ENCODE measurements around the gene HOXB4.

DNA sequence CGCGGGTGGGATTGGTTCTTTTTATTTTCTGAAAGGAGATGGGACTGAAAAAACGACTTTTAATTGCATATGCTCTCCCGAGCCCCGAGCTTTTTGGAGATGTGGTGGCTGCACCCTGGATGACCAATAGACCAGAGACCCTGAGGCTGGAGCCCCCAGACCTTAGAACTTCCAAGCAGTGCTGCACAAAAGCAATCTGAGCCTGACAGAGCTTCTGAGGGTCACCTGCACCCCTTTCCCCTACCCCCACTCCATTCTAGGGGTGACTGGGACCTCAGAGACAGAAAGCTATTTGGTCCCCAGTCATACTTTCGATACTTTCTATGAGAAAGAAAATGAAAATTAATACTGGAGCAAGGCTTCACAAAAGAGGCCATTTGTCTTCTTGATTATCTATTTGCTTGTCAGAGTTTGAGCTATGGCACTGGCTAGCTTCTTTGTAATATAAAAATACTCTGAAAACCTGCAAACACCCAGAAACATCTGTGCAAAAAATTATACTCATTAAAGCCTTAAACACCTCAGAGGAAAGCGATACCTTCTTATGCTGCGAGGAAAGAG is 3.6 kb downstream of the HOXB4 start:
- TF ChIP-seq ZNF232 (CRISPR knock-in tag; IDR thresholded peaks at IDR 0.05) (no peak), SP1 (CRISPR knock-in tag; conservative IDR thresholded peaks at IDR 0.05) (no peak), JAZF1 (CRISPR knock-in tag; IDR thresholded peaks at IDR 0.05) (no peak)
- TF ChIP-seq, protein P1, sequence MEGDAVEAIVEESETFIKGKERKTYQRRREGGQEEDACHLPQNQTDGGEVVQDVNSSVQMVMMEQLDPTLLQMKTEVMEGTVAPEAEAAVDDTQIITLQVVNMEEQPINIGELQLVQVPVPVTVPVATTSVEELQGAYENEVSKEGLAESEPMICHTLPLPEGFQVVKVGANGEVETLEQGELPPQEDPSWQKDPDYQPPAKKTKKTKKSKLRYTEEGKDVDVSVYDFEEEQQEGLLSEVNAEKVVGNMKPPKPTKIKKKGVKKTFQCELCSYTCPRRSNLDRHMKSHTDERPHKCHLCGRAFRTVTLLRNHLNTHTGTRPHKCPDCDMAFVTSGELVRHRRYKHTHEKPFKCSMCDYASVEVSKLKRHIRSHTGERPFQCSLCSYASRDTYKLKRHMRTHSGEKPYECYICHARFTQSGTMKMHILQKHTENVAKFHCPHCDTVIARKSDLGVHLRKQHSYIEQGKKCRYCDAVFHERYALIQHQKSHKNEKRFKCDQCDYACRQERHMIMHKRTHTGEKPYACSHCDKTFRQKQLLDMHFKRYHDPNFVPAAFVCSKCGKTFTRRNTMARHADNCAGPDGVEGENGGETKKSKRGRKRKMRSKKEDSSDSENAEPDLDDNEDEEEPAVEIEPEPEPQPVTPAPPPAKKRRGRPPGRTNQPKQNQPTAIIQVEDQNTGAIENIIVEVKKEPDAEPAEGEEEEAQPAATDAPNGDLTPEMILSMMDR (IDR thresholded peaks at IDR 0.05), result no peak
- TF ChIP-seq, protein P2, sequence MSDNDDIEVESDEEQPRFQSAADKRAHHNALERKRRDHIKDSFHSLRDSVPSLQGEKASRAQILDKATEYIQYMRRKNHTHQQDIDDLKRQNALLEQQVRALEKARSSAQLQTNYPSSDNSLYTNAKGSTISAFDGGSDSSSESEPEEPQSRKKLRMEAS (CRISPR knock-in tag; IDR thresholded peaks at IDR 0.05), result no peak
- TF ChIP-seq, protein P3, sequence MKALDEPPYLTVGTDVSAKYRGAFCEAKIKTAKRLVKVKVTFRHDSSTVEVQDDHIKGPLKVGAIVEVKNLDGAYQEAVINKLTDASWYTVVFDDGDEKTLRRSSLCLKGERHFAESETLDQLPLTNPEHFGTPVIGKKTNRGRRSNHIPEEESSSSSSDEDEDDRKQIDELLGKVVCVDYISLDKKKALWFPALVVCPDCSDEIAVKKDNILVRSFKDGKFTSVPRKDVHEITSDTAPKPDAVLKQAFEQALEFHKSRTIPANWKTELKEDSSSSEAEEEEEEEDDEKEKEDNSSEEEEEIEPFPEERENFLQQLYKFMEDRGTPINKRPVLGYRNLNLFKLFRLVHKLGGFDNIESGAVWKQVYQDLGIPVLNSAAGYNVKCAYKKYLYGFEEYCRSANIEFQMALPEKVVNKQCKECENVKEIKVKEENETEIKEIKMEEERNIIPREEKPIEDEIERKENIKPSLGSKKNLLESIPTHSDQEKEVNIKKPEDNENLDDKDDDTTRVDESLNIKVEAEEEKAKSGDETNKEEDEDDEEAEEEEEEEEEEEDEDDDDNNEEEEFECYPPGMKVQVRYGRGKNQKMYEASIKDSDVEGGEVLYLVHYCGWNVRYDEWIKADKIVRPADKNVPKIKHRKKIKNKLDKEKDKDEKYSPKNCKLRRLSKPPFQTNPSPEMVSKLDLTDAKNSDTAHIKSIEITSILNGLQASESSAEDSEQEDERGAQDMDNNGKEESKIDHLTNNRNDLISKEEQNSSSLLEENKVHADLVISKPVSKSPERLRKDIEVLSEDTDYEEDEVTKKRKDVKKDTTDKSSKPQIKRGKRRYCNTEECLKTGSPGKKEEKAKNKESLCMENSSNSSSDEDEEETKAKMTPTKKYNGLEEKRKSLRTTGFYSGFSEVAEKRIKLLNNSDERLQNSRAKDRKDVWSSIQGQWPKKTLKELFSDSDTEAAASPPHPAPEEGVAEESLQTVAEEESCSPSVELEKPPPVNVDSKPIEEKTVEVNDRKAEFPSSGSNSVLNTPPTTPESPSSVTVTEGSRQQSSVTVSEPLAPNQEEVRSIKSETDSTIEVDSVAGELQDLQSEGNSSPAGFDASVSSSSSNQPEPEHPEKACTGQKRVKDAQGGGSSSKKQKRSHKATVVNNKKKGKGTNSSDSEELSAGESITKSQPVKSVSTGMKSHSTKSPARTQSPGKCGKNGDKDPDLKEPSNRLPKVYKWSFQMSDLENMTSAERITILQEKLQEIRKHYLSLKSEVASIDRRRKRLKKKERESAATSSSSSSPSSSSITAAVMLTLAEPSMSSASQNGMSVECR (CRISPR knock-in tag; IDR thresholded peaks at IDR 0.05; ENCODE audit: borderline replicate concordance), result no peak
- TF ChIP-seq, protein P4, sequence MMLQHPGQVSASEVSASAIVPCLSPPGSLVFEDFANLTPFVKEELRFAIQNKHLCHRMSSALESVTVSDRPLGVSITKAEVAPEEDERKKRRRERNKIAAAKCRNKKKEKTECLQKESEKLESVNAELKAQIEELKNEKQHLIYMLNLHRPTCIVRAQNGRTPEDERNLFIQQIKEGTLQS (CRISPR knock-in tag; conservative IDR thresholded peaks at IDR 0.05), result no peak
